Right atrium auricular region (tissue), 2 donors: ENCODE results near the gene C3orf52. TPM values are rescaled to one million over a fixed set of nuclear protein-coding genes. Genes with fewer than 3 reads are reported as not detected.

Experiments used
- DNase-seq: peaks from one replicate; pipeline ENCODE4 v3.0.0-alpha.2; 2019; ENCODE audit warnings: low spot score
- H3K27ac ChIP-seq, 2 donors: fragments of 200-600 bp; sonication (generic); 1 replicate in 1 of 2; 2 replicates in 1 of 2; pipeline ENCODE4 v1.5.1; 2016 to 2019
- H3K27me3 ChIP-seq, 2 donors: fragments of 200-600 bp; sonication (generic); one replicate each; pipeline versions ENCODE4 v1.5.1 to v1.6.0; 2017 to 2019
- H3K36me3 ChIP-seq: fragments of 200-600 bp; sonication (generic); one replicate; pipeline ENCODE4 v1.5.1; 2016
- H3K4me1 ChIP-seq, 2 donors: fragments of 200-600 bp; sonication (generic); one replicate each; pipeline versions ENCODE4 v1.5.1 to v1.6.0; 2017 to 2019
- H3K4me3 ChIP-seq, 2 donors: fragments of 200-600 bp; sonication (generic); 1 replicate in 1 of 2; 2 replicates in 1 of 2; pipeline ENCODE4 v1.5.1; 2017 to 2019; ENCODE audit warnings: mild to moderate bottlenecking in 1 of 2, moderate library complexity in 1 of 2
- H3K9me3 ChIP-seq, 2 donors: fragments of 200-600 bp; sonication (generic); one replicate each; pipeline ENCODE4 v1.5.1; 2019
- total RNA-seq, 2 donors: library from RNA; depleted of rRNA; stranded (reverse); fragments of >200 nt; gene quantifications; one replicate each; pipeline ENCODE4 v1.1.0, GENCODE V29; 2016
- TF ChIP-seq, protein P1 (sequence below), 2 donors: fragments of 200-600 bp; sonication (generic); IDR thresholded peaks; one replicate each; pipeline ENCODE4 v1.5.1; 2019; ENCODE audit warnings: antibody characterized with exemption in 2 of 2

C3orf52 gene
- total RNA-seq, 2 donors from 2014 or later = 1.5 to 1.8 TPM

GRCh38 chr3:112123548-112123947, 37.4 kb downstream of the C3orf52 start:
- peaks cover 0 to 17% of the 10 kb centered on the region in 2 donors for H3K4me1 ChIP-seq
- no peaks in the 10 kb centered on the region for H3K27me3 ChIP-seq
- no peak overlapping the region for H3K27ac ChIP-seq
- TF ChIP-seq, protein P1, sequence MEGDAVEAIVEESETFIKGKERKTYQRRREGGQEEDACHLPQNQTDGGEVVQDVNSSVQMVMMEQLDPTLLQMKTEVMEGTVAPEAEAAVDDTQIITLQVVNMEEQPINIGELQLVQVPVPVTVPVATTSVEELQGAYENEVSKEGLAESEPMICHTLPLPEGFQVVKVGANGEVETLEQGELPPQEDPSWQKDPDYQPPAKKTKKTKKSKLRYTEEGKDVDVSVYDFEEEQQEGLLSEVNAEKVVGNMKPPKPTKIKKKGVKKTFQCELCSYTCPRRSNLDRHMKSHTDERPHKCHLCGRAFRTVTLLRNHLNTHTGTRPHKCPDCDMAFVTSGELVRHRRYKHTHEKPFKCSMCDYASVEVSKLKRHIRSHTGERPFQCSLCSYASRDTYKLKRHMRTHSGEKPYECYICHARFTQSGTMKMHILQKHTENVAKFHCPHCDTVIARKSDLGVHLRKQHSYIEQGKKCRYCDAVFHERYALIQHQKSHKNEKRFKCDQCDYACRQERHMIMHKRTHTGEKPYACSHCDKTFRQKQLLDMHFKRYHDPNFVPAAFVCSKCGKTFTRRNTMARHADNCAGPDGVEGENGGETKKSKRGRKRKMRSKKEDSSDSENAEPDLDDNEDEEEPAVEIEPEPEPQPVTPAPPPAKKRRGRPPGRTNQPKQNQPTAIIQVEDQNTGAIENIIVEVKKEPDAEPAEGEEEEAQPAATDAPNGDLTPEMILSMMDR (IDR thresholded peaks at IDR 0.05) = no peak
- H3K36me3 ChIP-seq = no peaks in the 10 kb centered on the region
- DNase-seq = no peak
- H3K9me3 ChIP-seq = no peaks in the 10 kb centered on the region
- no peak overlapping the region for H3K4me3 ChIP-seq

DNA sequence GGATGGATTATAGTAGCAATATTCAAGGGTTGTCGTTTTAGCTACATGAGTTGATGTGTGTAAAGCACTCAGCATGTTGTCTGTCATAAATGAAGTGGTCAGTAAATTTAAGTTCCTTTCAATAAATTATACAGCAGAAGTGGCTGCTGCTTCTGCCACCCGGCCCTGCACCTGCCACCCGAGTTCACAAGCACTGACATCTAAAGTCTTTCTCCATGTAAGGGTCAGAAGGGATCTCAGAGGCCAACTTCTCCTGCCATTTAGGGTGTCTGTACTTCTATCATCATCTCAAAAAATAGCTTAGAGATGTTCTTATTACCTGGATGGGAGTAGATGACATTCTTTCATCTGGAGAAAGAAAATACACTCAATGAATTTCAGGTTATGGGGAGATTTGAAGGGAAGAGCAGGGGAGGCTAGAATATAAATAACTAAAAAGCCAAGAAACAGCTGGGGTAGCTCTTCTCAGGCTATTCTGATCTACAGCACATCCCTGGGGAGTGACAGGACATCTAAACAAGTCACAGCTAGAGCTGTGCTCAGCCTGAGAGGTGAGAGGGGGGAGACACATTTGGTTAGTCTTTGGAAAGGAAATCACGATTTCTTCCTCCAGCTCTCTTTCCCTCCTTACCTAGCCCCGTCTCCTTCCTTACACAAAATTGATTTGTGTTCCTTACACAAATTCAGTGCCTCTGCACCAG, 38.9 kb downstream of the C3orf52 start:
- Histone ChIP-seq H3K27me3 (no peaks in the 10 kb centered on the region), H3K4me1 (peaks cover 0 to 17% of the 10 kb centered on the region in 2 donors), H3K9me3 (no peaks in the 10 kb centered on the region), H3K4me3 (no peak overlapping the region), H3K27ac (no peak overlapping the region), H3K36me3 (no peaks in the 10 kb centered on the region)
- DNase-seq = no peak
- TF ChIP-seq, protein P1 (IDR thresholded peaks at IDR 0.05) = no peak

GRCh38 chr3:112126511-112126911, 40.3 kb downstream of the C3orf52 start:
- H3K4me1 ChIP-seq = peaks cover 0 to 17% of the 10 kb centered on the region in 2 donors
- no peaks in the 10 kb centered on the region for H3K27me3 ChIP-seq
- no peaks in the 10 kb centered on the region for H3K9me3 ChIP-seq
- no peak overlapping the region for H3K27ac ChIP-seq
- DNase-seq = no peak
- H3K4me3 ChIP-seq = no peak overlapping the region
- no peaks in the 10 kb centered on the region for H3K36me3 ChIP-seq
- TF ChIP-seq, protein P1 (IDR thresholded peaks at IDR 0.05) = no peak

- Histone ChIP-seq H3K27me3 (no peaks in the 10 kb centered on the region), H3K27ac (no peak overlapping the region), H3K4me3 (no peak overlapping the region), H3K9me3 (no peaks in the 10 kb centered on the region), H3K36me3 (no peaks in the 10 kb centered on the region), H3K4me1 (peaks cover 0 to 17% of the 10 kb centered on the region in 2 donors)
- TF ChIP-seq, protein P1 (IDR thresholded peaks at IDR 0.05) = no peak
- no peak for DNase-seq
Measured at GRCh38 chr3:112127522-112128494, 41.6 kb downstream of the C3orf52 start.

GRCh38 chr3:112128843-112129727, 42.9 kb downstream of the C3orf52 start:
- H3K36me3 ChIP-seq = no peaks in the 10 kb centered on the region
- H3K9me3 ChIP-seq = no peaks in the 10 kb centered on the region
- no peak overlapping the region for H3K4me3 ChIP-seq
- no peaks in the 10 kb centered on the region for H3K27me3 ChIP-seq
- no peak overlapping the region for H3K27ac ChIP-seq
- TF ChIP-seq, protein P1 (IDR thresholded peaks at IDR 0.05) = no peak
- H3K4me1 ChIP-seq = peaks cover 0 to 17% of the 10 kb centered on the region in 2 donors
- no peak for DNase-seq
